NCI-H2107 treated with DMSO at 0.1 percent for 48 hours (cell line): ENCODE results near the gene IQGAP1.

Experiments
- DNase-seq: peaks from one replicate; lab custom pipeline; 2025; ENCODE audit not compliant: unreplicated experiment; lab: John Stamatoyannopoulos, UW

The IQGAP1 gene

DNA sequence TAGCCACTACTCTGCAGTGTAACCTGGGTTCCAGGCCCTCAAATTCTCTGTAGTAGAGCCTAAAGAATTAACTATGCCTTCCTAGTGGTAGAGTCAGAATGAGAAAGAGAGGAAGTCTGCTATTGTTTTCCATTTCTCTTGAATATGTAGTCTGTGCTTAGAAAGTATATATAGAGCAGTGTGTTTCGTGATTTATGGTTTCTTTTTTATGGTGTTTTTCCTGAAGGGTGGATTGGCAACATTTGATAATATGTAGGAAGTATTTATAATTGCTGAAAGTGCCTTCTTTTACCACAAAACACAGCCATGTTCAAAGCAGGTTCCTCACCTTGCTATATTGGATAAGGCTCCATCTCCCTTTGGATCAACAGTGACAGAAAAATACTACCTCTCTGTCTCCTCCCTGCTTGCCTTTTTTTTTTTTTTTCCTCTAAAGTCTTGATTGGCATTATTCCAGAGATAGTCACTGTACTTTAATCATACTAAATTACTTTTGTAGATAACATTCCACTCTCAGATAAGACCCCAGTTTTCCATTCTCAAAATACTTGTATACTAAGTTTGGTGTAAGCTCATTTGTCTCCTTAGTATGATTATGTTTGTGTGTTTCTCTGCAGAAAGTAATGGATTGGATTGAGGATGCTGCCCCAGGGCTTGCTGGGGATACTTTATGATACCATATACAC is 47.8 kb downstream of the IQGAP1 start:
- DNase-seq: no peak

DNA sequence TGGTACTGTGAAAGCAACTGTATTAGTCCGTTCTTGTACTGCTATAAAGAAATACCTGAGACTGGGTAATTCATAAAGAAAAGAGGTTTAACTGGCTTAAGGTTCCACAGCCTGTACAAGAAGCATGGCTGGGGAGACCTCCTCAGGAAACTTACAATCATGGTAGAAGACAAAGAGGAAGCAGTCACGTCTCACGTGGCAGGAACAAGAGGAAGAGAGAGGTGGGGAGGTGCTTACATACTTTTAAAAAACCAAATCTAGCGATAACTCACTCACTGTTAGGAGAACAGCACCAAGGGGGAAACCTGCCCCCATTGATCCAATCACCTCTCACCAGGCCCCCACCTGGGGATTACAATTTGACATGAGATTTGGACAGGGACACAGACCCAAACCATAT is 48.9 kb downstream of the IQGAP1 start:
- no peak for DNase-seq

DNA sequence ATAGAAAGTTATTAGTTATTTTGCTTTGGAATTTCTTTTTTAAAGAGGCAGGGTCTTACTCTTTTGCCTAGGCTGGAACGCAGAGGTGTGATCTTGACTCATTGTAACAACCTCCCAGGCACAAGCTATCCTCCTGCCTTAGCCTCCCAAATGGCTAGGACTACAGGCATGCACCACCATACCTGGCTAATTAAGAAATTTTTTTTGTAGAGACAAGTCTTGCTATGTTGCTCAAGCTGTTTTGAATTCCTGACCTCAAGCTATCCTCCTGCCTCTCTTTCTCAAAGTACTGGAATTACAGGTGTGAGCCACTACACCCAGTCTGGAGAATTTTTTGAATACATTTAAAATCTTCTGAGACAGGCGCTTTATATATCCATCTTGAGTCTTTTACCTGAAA is 49.5 kb downstream of the IQGAP1 start:
- DNase-seq: no peak

DNA sequence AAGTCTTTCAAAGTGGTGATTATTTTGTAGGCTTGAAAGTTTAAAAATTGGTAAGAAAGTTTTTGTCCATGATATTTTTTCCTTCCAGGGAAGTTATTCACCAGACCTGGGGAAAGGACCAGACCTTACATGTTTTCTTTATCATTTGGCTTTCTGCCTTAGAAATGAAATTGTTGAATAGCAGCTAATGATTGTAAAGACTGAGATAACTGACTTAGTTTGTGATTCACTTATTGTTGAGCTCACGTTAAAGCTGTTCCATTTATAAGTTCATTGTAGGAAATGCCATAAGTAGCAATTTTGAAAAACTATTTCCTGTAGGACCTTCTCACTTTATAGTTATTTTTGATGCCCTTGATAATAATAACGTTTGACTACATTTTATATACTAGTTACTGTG is 51.9 kb downstream of the IQGAP1 start:
- DNase-seq: no peak

DNA sequence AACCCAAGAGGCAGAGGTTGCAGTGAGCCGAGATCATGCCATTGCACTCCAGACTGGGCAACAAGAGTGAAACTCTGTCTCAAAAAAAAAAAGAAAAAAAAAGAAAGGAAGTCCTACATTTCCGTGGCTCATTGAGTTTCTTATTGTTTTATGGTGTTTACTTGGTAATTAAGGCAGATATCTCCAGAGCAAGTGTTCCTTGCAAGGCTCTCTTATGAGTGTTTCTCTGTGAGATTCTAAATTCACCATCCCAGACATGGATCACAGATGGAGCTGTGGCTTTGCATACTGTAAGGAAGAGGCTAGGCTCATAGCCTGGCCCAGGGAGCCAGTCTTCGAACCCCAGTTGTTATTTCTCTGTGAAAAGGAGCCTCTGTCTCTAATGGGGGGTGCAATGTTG is 53.0 kb downstream of the IQGAP1 start:
- DNase-seq: no peak

DNA sequence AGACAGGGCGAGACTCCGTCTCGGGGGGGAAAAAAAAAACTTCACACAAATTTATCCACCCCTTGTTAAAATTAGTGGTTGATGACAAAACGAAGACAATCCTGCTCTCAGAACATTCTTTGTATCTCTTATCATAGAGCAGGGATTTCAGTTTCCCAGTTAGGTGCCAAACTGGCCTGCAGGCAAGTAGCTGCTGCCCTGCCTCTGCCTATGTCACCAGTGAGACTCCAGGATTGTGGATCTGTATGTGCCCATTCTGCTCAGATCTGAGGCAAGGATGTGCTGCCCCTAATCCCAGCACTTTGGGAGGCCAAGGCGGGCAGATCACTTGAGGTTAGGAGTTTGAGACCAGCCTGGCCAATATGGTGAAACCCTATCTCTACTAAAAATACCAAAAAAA is 54.4 kb downstream of the IQGAP1 start:
- DNase-seq: no peak

DNA sequence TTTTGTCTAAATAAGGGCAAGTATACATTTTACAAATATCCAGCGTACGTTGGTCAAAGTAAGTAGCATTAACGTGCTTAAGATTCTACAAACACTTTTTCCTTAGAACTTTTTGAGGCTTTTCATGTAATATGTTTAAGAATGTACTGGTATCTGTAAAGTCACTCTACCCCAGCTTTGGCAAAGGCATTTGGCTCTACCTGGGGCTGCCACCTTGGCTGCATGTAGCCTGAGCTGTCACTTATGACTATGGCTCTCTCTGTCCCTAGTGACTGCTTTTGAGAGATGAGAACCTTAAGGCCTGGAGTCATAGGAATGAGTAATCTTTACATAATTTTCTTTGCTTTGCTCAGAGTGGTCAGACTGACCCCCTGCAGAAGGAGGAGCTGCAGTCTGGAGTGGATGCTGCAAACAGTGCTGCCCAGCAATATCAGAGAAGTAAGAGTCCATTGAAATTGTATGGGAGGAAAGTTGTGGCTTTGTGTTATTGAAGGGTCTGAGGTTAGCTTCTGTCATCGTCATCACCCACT is 61.2 kb downstream of the IQGAP1 start:
- DNase-seq: no peak

DNA sequence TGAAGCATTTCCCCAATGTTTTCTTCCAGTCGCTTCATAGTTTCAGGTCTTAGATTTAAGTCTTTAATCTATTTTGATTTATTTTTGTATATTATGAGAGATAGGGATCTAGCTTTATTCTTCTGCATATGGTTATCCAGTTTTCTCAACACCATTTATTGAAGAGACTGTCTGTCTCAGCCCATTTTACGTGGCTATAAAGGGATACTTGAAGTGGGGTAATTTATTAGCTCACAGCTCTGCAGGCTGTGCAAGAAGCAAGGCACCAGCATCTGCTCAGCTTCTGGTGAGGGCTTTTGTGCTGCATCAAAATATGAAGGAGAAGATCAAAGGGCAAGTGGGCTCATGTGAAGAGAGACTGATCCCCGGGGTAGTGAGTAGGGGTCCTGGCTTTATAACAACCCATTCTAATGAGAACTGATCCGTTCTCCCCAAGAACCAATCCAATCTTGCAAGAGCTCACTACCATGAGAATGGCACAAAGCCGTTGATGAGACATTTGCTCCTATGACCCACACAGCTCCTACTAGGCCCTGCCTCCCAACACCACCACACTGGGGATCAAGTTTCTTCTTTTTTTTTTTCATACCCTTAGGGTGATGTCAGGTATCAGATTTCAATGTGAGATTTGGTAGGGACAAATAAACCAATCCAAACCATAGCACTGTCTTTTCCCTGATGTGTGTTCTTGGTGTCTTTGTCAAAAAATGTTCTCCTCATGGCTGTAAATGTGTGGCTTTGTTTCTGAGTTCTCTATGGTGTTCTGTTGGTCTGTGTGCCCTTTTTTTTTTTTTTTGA is 63.2 kb downstream of the IQGAP1 start:
- DNase-seq: peak; percentile 78

DNA sequence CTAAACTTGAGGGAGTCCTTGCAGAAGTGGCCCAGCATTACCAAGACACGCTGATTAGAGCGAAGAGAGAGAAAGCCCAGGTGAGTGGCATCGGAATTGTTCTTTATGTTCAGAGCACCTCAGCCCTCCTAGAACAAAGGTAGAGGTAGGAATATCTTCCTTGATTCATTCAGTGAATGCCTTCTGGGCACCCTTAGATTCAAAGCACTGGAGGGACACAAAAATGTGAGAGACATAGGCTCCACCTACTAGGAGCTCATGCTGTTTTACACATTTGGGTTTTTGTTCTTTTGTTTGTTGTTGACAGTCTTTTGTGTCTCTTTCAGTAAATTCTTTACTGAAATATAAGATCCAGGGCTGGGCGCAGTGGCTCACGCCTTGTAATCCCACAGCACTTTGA is 68.2 kb downstream of the IQGAP1 start:
- DNase-seq: no peak

DNA sequence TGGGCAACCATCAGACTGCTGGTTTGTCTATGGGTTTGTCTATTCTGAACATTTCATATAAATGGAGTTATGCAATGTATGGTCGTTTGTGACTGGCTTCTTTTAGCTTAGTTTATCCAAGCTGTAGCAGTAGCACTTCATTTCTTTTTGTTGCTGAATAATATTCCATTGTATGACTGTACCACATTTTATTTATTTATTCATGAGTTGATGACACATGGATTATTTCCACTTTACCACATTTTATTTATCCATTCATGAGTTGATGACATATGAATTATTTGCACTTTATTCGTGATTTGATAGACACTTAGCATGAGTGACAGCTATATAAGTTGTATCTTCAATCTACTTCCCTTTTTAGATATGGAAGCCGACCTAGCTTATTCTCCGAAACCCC is 70.0 kb downstream of the IQGAP1 start:
- no peak for DNase-seq

DNA sequence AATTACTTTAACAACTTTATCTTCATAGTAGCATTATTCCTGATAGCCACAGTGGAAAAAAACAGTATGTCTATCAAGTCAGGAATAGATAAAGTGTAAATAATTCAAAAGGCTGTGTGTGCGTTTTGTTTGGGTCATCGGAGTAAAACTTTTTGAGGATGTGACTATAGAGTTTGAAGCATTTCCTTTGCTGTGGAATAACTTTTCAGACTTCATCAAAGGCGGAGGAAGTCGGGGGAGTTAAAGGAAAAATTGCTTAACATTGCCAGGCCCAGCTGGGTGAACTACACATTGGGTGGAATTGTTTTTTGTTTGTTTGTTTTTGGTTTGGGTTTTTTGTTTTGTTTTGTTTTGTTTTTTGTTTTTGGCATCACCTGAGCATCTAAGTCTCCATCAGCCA is 71.3 kb downstream of the IQGAP1 start:
- DNase-seq: no peak

DNA sequence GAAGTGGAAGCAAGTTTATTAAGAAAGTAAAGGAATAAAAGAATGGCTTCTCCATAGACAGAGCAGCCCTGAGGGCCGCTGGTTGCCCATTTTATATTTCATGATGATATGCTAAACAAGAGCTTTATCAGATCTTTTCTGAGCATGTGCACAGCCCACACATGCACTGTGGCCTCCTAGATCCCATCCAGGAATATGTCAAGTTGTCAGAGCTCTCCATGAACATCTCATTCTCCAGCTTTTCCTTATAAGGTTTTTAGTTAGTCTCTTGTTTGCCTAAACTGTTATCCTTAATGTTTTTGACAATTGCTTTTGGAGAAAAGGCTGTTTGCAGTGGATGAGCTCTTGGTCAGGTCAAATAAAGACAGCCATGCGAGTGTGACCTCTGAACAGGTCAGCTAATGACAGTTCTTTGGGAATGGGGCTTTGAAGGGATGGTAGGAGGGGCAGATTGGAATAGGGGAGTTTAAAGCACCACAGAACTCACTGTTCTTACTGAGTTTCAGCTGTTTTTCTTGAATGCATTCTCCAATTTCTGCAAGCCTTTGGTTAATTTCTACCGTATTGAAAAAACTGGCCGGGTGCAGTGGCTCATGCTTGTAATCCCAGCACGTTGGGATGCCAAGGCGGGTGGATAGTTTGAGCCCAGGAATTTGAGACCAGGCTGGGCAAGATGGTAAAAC is 72.2 kb downstream of the IQGAP1 start:
- DNase-seq: no peak

DNA sequence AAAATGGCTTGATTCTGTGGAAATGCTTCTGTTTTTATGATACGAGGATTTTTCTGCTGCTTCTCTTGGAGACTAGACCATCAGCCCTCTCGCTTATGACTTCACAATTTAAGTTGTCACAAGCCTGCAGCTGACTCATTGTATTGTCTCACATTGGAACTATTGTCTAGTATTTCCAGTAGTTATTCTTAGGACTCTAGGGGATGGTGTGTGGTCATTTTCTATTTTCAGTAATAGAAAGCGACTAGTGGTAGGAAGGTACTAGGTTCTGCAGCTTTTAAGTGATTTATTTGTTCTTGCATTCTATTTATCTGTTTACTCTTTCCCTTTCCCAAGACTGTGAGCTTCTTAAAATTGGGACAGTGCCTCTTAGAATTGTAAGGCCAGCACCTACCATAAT is 75.3 kb downstream of the IQGAP1 start:
- DNase-seq: no peak

DNA sequence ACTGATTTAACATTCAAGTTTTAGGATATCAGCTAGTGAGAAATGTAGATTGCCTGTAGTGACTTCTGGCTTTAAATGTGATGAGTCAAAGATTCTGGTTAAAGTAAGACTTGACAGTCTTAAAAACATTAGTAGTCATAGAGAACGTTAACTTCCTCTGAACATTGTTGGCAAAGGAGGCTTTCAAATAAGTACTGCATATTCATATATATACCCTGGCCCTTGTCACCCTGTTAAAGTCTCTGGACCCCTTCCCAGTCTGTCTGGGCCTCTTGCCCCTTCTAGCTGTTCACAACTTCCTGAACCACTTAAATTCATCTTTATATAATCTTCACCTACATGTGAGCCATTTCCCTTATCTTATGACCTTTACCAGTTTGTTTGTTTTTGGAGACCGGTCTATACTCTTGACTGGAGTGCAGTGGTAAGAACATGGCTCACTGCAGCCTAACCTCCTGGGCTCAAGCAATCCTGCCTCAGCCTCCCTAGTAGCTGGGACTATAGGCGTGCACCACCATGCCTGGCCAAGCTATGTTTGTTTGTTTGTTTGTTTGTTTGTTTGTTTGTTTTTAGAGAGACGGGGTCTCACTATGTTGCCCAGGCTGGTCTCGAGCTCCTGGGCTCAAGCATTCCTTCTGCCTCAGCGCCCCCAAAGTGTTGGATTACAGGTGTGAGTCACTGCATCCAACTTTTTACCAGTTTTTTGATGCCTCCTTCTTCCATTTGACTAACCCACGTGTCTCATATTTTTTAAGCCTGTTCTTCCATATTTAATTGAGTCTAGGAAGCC is 77.3 kb downstream of the IQGAP1 start:
- DNase-seq: no peak

DNA sequence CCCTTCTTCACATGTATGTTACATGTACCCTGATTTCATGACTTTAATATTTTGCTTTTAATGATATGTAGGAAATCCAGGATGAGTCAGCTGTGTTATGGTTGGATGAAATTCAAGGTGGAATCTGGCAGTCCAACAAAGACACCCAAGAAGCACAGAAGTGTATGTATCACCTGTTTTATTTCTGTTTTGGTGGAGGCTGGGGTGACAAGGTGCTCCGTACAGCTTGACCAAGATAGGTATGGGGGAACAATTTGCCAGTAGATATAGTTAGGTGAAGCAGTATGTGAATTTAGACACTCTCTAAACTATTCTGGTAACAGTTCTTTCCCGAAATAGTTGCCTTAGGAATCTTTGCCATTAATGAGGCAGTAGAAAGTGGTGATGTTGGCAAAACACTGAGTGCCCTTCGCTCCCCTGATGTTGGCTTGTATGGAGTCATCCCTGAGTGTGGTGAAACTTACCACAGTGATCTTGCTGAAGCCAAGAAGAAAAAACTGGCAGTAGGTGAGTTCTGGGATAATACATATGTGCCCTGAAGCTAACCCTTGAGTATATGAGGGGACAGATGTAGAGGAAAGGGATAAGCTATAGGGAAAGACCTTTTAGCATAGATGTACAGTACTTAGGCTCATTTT is 78.0 kb downstream of the IQGAP1 start:
- DNase-seq: no peak

DNA sequence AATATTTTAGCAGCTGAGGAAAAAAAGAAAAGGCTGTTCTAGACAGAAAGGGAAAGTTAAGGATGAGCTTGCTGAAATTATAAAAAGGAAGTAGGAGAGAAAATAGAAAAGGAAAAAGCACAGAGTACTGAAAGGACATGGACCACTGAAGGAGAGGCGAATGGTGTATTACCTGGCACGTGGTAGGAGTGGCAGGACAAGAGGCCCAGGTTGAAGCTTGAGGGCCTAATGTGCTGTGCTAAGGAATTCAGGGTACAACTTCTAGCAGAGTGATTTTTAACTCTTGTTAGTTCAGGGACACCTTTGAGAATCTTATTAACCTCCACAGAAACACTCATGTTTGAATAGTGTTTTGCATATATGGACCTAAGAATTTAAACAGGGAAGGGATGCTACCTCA is 81.7 kb downstream of the IQGAP1 start:
- DNase-seq: no peak

DNA sequence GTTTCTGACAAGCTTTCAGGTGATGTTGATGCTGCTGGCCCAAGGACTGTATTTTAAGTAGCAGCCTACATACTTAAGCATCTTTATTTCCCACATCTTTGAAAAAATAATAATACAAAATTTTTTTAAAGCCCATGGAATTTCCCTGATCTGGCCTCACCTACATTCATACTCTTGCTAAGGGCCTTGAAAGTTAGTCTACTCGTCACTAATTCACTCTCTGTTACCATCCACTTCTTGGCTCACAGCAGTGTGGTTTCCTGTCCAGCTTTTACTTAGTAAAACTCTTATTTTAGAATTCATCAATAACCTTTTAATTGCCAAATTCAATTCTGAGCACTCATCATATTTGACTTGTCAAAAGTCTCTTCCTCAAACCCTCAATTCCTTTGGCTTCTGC is 82.4 kb downstream of the IQGAP1 start:
- DNase-seq: no peak

DNA sequence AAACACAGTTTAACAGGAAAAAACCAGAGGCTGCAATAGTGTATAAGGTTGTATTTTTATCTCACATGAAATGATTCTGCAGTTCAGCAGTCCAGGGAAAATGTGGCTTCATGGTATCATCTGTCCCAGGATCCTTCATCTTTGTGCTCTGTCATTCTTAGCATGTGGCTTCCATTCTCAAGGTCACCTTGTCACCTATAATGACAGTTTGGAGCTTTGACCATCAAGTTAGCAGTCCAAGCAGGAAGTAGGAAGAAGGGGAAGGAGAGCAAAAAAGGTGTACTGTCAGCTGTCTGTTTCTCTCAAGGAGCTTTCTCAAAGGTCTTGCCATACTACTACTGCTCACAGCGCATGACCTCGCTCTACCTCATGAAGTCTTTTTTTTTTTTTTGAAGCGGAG is 83.1 kb downstream of the IQGAP1 start:
- no peak for DNase-seq

DNA sequence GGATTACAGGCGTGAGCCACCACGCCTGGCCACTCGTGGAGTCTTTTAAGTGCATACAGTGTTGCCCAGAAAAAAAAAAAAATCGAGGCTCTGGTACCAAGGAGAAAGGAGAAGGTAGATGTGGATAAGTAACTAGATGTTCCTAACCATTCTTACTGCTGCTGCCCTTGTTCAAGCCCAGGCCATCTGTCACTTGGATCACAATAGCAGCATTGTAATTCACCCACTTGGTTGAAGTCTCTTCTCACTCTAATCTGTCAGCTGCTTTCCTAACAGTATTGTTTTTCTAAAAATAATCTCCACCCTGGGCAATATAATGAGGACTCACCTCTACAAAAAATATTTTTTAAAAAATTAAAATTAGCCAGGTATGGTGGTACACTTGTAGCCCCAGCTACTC is 83.7 kb downstream of the IQGAP1 start:
- no peak for DNase-seq

DNA sequence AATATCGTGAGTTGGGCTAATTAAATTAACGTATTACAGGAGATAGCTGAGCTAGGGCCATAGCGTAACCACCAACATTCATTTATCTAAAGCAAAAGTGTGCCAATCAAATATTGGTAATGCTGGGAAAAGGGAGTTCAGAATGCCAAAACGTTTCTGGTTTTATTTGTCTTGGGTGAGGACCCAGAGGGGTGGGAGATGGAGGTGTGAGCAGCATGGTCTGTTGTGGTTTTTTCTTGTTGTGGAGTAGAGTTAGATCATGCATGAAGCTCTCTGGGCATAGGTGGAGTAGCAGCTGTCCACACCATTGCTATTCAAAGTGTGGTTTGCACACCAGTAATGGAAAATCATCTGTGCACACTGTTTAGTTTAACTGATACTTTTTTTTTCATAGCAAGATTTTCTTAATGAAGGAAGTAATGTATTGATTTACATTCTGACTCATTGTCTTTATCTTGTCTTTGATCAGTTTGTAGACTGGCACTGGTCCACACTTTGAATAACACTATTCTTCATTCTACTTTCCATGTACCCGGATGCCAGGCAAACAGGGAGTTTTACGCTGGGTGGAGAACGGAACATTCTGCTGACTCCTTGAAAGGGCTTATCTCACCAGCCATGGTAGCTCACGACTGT is 90.9 kb downstream of the IQGAP1 start:
- no peak for DNase-seq
